ENCODE data around the gene CSNK1A1.
"Not testable (repeated sequence)": the region's sequence is repeated elsewhere in the genome, so short reads cannot be mapped to it uniquely, and the experiment has no call there.

Gene CSNK1A1

DNA sequence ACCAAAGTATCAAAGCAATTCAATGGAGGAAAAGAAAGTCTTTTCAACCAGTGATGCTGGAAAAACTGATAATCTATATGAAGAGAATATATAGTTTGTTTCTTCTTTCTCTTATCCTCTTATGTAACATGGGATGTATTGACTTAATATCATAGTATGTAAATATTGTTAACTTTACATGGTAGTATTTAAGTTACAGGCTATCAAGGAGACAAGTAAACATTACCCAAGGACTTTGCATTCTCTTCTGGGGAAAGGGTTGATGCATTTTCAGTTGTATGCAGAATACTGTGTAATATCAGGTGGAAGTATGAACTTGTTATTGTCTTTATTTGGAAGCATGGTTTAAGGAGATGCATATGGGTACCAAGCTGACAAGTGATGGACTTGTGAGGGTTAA is 20.9 kb upstream of the CSNK1A1 start:
- no peak for DNase-seq

- no peak for DNase-seq
Observed at GRCh38 chr5:149567226-149567625, 16.0 kb upstream of the CSNK1A1 start.

DNA sequence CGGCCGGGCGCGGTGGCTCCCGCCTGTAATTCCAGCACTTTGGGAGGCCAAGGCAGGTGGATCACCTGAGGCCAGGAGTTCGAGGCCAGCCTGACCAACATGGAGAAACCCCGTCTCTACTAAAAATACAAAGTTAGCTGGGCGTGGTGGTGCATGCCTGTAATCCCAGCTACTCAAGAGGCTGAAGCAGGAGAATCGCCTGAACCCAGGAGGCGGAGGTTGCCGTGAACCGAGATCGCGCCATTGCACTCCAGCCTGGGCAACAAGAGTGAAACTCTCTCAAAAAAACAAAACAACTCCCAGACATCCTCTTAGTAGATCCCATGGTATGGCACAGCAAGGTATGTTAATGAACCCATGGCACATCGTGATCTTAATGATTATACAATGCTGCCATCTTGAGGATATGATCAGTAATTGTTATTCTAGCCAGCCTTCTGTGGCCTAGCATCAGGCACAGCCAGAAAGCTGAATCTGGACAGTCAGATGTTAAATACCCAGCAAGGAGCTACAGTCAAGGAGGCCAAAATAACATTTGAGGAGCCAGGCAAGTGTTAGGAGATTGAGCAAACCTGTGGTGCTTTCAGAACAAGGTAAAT is 13.4 kb upstream of the CSNK1A1 start:
- DNase-seq: peak; percentile 73

- DNase-seq: no peak
Observed at GRCh38 chr5:149563466-149563865, 12.2 kb upstream of the CSNK1A1 start.

DNA sequence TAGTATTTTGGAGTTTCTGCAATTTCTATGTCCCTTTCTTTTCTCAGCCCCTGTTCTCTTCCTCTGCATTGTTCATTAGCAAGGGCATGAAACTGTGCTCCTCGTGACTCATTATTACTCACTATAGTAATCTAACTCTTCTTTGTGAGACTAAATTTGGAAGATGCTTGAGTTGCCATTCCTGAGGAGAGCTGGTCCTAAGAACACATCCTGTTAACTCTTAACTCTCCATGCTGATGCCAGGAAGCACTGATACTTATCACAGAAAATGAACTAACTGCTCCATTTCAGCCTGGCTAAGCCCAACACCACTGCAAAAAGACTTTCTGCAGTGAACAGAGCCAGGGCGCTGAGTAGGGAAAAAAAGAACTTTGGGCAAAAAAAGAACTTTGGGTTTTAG is 10.6 kb upstream of the CSNK1A1 start:
- DNase-seq: no peak

GRCh38 chr5:149559706-149560105 is 8.5 kb upstream of the CSNK1A1 start:
- DNase-seq: no peak

DNA sequence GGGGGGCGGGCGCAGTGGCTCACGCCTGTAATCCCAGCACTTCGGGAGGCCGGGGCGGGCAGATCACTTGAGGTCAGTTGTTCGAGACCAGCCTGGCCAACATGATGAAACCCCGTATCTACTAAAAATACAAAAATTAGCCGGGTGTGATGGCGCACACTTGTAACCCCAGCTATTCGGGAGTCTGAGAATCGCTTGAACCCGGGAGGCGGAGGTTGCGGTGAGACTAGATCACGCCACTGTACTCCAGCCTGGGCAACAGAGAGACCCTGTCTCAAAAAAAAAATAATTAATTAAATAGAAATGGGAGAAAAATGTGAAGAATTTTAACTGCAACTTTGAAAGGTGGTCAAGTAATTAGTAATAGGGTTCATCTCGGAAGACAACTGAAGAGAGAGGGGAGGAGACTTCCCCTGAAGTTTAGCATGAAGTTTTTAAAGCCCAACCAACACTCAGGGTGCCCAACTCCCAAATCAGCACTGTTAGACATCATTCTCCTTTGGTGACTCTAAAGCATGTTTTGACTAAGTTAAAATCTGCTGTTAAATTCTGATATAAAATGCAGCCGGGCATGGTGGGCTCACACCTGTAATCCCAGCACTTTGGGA is 1.4 kb upstream of the CSNK1A1 start:
- no peak for DNase-seq

DNA sequence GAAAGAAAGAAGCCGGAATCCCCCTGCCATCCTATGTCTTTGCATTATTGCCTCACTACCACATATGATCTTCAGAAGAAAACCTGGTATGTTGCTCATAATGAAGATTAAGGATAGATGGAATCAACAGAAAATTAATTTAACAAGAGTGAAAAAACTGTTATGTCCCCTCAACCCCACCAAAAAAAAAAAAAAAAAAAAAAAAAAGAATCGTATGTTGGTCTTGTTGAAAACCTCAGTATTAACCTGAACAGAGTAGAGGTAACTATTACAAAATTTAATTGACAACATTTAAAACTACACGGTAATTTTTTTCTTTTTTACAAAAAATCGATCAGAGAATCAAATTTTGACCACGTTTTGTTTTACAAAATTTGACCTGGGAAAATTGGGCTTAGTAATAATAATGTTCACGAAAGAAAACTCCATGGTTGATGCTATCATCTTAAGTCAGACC is 827 bp upstream of the CSNK1A1 start:
- DNase-seq: no peak

GRCh38 chr5:149550594-149551226 is 529 bp downstream of the CSNK1A1 start:
- no peak for DNase-seq

- DNase-seq: peak; percentile 38
Observed at GRCh38 chr5:149550268-149550583, 1.0 kb downstream of the CSNK1A1 start.

DNA sequence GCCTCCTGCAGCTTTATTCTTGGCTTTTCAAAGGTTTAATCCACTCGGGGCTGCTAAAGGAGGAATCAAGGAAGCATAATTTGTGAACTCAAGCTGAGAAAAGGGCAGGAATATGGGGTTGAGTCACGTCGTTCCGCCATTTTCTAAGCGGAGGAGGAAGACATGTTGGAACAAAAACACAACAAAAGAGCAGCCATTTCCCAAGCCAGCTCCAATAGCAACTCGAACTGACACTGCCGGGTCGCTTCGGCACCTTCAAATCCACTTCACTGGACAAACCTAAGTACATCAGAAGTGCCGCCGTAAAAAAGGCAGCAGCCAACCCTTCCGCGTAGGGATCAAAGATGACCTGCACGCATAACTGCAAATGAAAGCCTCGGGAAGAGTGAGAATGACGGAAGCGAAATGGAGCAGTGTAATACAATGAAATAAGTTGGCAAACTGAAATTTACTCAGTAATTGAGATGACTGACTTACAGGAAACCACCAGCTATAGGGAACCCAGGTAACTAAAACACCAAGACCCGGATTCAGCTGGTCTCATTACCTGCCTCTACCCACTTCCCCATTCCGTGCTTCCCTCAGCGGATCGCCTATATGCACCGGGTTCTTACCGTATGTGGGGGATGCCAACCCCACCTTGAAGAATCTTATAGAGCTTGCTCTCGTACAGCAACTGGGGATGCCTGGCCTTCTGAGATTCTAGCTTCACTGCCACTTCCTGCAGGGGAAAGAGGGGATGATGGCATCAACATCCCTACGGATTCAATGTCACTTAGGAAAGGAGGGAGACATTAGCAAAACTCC is 1.6 kb downstream of the CSNK1A1 start:
- DNase-seq: peak; percentile 62

DNA sequence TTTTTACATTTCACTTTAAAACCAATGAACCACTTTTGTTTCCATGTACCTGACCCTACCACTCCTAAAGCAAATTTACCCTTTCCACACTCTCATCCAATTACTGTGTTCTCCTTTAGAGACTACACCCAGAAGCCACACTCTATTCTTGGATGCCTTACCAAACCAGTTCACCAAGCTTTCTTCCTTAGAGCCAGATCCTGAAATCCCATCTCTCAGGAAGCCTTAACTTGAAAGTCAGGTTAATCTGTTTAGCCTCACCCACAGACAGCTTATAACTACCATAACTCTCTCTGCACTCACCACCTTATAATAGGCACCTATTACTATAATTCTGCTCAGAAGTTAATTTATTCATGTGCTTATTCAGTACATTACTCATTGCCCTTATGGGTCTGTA is 4.3 kb downstream of the CSNK1A1 start:
- DNase-seq: no peak

GRCh38 chr5:149545327-149545726 is 5.9 kb downstream of the CSNK1A1 start:
- no peak for DNase-seq

DNA sequence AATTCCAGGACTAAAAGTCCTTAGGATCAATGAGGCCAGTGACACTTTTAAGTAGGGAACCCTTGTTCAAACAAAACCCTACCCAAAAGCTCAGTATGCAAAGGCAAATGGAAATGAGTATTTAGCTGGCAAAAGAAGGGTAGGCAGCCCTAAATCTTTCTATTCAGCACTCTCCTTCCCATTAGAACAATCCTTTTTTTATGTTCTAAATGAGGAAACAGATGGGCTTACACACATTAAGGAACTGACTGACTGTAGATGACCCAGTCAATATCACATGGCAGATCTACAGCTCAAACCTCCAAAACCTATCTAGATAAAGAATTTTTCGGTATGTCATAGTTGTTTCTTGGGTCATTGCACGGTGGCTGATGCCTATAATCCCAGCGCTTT is 7.2 kb downstream of the CSNK1A1 start:
- DNase-seq: no peak

GRCh38 chr5:149543361-149544027 is 7.7 kb downstream of the CSNK1A1 start:
- DNase-seq: no peak

- no peak for DNase-seq
Observed at GRCh38 chr5:149541893-149542292, 9.3 kb downstream of the CSNK1A1 start.

- no peak for DNase-seq
Observed at GRCh38 chr5:149540089-149540488, 11.2 kb downstream of the CSNK1A1 start.

DNA sequence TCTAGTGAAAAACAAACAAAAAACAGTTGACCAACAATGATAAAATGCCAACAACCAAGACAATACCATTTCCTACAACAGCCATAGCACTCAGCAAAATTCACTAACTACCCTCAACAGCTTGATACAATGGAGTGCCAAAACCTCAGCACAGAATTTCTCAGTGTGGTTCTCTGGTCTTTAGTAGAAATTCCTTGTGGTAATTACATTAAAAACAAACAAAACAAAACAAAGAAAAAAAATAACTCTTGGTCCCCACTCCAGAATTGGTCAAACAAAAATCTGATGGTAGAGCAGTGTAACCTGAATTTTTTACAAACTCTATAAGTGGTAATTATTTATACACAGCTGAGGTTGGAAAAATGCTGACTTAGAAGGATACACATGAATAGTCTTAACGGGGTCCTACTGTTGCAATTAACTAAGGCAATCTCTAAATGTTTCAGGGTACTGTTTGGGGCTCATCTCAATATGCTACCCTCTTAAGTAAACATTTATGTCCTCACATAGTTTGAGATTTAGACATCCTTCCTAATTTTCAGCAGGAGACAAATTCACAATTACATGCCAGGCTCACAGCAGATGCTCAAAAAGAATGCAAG is 13.8 kb downstream of the CSNK1A1 start:
- DNase-seq: no peak

DNA sequence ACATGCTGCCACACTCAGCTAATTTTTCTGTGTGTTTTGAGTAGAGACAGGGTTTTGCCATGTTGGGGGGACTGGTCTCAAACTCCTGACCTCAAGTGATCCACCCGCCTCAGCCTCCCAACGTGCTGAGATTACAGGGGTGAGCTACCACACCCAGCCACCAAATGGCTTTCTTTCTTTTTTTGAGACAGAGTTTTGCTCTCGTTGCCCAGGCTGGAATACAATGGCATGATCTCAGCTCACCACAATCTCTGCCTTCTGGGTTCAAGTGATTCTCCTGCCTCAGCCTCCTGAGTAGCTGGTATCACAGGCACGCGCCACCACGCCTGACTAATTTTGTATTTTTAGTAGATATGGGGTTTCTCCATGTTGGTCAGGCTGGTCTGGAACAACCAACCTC is 15.5 kb downstream of the CSNK1A1 start:
- DNase-seq: not testable (repeated sequence)

DNA sequence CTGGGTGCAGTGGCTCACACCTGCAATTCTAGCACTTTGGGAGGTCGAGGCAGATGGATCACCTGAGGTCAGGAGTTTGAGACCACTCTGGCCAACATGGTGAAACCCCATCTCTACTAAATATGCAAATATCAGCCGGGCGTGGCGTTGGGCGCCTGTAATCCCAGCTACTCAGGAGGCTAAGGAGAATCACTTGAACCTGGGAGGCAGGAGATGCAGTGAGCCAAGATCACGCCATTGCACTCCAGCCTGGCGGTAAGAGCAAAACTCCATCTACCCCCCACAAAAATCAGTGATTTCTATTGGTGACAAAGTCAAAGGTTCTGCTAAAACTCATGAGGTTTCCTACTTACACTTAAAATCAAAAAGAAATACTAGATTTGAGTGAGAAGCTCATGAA is 18.8 kb downstream of the CSNK1A1 start:
- no peak for DNase-seq

DNA sequence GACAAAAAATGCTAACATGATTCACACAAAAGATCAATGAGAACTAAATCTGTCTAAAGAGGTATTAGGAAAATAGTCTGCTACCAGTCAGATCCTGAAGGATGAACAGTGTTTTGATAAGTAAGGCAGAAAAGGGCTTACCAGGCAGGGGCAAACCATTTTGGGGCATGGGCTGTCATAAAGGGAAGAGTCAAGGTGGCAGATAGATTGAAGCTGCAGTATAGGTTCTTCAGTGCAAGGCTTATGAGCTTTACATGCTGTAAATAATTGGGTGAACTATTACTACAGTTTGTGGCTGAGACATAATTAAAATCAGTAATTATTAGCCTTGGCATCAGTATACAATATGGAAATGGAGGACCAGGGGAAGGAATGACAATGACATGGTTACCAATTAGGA is 21.8 kb downstream of the CSNK1A1 start:
- DNase-seq: no peak

- DNase-seq: no peak
Observed at GRCh38 chr5:149528281-149529060, 22.8 kb downstream of the CSNK1A1 start.
